H1 (cell line): Measurements from ENCODE around the gene CLASP2. TPM values are rescaled to one million over a fixed set of nuclear protein-coding genes. Genes with fewer than 3 reads are reported as not detected.

Experiments
- CBX8 ChIP-seq: fragments of 300-800, 300-1000 bp; sonication (generic); IDR thresholded peaks from 2 replicates; pipeline ENCODE4 v1.7.1; 2016; ENCODE audit warnings: low read depth, low read length, borderline replicate concordance
- HDAC2 ChIP-seq, 2 experiments: fragments of 300-600 bp in 1 of 2; sonication (generic) in 1 of 2; IDR thresholded peaks; 2 replicates each; pipeline ENCODE4 v1.6.1; 2011 to 2012; ENCODE audit warnings: low read depth in 2 of 2, low read length in 2 of 2, mild to moderate bottlenecking in 2 of 2, moderate library complexity in 2 of 2, borderline replicate concordance in 1 of 2, inconsistent platforms in 1 of 2
- POLR2AphosphoS5 ChIP-seq: IDR thresholded peaks from 2 replicates; pipeline ENCODE4 v1.6.1; 2011; ENCODE audit warnings: low read depth, low read length
- POU5F1 ChIP-seq: IDR thresholded peaks from 2 replicates; pipeline ENCODE4 v1.6.1; 2011; ENCODE audit warnings: low read depth, mild to moderate bottlenecking, low read length, moderate library complexity
- RNF2 ChIP-seq: fragments of 200-900, 300-1000 bp; sonication (generic); IDR thresholded peaks from 2 replicates; pipeline ENCODE4 v1.7.1; 2016; ENCODE audit warnings: borderline replicate concordance, low read depth, mild to moderate bottlenecking, antibody characterized with exemption, low read length; ENCODE audit not compliant: poor library complexity, severe bottlenecking; ENCODE audit errors: missing control alignments
- SIN3A ChIP-seq, 2 experiments: IDR thresholded peaks in 1 of 2; conservative IDR thresholded peaks in 1 of 2; 2 replicates each; pipeline ENCODE4 v1.6.1; 2011 to 2012; ENCODE audit warnings: low read length in 2 of 2, improper control_type of control experiment in 1 of 2, low read depth in 1 of 2, mild to moderate bottlenecking in 1 of 2
- polyA plus RNA-seq, 7 experiments: library from polyadenylated mRNA; depleted of rRNA in 3 of 7; stranded (reverse) in 5 of 7; unstranded in 2 of 7; fragments of >200 nt in 5 of 7; fragments of 200-250 nt in 2 of 7; gene quantifications; 1 replicate in 5 of 7; 2 replicates in 1 of 7; 4 replicates in 1 of 7; pipeline versions ENCODE4 v1.2.1 to v1.2.3, GENCODE V29; 2011 to 2013; ENCODE audit warnings: missing spikeins in 2 of 7, mixed read lengths in 2 of 7
- total RNA-seq: library from RNA; stranded (reverse); fragmentation: NEBNext Ultra II Directional; extraction: Animal tissue kit (Norgen Biotek cat#: 25700); gene quantifications from 2 replicates; pipeline ENCODE4 v1.2.1, GENCODE V29; 2021
- TF ChIP-seq, protein P1 (sequence below): fragments of 300-600 bp; sonication (generic); IDR thresholded peaks from 2 replicates; pipeline ENCODE4 v1.7.1; 2012; ENCODE audit warnings: low read length, moderate library complexity, mild to moderate bottlenecking, inconsistent platforms; ENCODE audit not compliant: insufficient replicate concordance
- TF ChIP-seq, protein P2 (sequence below): IDR thresholded peaks from 2 replicates; pipeline ENCODE4 v1.6.1; 2012; ENCODE audit warnings: low read length, inconsistent platforms

The CLASP2 gene
- total and polyA plus RNA-seq, 2 of the 8 experiments (the other 6 are each of a cell fraction or from before 2014, with no cell fraction given), result 21.7 to 58.0 TPM

DNA sequence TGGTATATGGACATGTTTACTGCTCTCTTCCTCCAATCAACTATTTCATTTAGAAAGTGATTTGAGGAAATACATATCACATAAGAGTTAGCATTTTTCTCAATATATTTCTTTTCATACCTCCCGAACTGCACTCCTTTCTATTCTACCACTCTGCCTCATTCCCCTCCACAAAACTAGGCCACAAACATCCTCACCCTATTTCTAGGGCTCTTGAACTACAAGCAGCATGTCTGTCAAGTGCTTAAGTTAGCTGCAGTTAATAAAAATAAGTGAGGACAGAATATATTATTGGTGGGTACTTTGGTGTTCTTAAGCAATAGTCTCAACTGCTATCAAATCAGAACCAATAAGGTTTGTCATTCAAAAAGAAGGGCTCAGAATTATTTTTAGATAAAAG, 125.1 kb downstream of the CLASP2 start (continued):
- TF ChIP-seq, protein P1, sequence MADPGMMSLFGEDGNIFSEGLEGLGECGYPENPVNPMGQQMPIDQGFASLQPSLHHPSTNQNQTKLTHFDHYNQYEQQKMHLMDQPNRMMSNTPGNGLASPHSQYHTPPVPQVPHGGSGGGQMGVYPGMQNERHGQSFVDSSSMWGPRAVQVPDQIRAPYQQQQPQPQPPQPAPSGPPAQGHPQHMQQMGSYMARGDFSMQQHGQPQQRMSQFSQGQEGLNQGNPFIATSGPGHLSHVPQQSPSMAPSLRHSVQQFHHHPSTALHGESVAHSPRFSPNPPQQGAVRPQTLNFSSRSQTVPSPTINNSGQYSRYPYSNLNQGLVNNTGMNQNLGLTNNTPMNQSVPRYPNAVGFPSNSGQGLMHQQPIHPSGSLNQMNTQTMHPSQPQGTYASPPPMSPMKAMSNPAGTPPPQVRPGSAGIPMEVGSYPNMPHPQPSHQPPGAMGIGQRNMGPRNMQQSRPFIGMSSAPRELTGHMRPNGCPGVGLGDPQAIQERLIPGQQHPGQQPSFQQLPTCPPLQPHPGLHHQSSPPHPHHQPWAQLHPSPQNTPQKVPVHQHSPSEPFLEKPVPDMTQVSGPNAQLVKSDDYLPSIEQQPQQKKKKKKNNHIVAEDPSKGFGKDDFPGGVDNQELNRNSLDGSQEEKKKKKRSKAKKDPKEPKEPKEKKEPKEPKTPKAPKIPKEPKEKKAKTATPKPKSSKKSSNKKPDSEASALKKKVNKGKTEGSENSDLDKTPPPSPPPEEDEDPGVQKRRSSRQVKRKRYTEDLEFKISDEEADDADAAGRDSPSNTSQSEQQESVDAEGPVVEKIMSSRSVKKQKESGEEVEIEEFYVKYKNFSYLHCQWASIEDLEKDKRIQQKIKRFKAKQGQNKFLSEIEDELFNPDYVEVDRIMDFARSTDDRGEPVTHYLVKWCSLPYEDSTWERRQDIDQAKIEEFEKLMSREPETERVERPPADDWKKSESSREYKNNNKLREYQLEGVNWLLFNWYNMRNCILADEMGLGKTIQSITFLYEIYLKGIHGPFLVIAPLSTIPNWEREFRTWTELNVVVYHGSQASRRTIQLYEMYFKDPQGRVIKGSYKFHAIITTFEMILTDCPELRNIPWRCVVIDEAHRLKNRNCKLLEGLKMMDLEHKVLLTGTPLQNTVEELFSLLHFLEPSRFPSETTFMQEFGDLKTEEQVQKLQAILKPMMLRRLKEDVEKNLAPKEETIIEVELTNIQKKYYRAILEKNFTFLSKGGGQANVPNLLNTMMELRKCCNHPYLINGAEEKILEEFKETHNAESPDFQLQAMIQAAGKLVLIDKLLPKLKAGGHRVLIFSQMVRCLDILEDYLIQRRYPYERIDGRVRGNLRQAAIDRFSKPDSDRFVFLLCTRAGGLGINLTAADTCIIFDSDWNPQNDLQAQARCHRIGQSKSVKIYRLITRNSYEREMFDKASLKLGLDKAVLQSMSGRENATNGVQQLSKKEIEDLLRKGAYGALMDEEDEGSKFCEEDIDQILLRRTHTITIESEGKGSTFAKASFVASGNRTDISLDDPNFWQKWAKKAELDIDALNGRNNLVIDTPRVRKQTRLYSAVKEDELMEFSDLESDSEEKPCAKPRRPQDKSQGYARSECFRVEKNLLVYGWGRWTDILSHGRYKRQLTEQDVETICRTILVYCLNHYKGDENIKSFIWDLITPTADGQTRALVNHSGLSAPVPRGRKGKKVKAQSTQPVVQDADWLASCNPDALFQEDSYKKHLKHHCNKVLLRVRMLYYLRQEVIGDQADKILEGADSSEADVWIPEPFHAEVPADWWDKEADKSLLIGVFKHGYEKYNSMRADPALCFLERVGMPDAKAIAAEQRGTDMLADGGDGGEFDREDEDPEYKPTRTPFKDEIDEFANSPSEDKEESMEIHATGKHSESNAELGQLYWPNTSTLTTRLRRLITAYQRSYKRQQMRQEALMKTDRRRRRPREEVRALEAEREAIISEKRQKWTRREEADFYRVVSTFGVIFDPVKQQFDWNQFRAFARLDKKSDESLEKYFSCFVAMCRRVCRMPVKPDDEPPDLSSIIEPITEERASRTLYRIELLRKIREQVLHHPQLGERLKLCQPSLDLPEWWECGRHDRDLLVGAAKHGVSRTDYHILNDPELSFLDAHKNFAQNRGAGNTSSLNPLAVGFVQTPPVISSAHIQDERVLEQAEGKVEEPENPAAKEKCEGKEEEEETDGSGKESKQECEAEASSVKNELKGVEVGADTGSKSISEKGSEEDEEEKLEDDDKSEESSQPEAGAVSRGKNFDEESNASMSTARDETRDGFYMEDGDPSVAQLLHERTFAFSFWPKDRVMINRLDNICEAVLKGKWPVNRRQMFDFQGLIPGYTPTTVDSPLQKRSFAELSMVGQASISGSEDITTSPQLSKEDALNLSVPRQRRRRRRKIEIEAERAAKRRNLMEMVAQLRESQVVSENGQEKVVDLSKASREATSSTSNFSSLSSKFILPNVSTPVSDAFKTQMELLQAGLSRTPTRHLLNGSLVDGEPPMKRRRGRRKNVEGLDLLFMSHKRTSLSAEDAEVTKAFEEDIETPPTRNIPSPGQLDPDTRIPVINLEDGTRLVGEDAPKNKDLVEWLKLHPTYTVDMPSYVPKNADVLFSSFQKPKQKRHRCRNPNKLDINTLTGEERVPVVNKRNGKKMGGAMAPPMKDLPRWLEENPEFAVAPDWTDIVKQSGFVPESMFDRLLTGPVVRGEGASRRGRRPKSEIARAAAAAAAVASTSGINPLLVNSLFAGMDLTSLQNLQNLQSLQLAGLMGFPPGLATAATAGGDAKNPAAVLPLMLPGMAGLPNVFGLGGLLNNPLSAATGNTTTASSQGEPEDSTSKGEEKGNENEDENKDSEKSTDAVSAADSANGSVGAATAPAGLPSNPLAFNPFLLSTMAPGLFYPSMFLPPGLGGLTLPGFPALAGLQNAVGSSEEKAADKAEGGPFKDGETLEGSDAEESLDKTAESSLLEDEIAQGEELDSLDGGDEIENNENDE, result no peak
- TF ChIP-seq SIN3A (conservative IDR thresholded peaks at IDR 0.05 in 1 of 2, IDR thresholded peaks at IDR 0.05 in 1 of 2; ENCODE audit: low read depth in 1 of 2, low read length in 2 of 2), result no peak
- no peak for TF ChIP-seq POLR2AphosphoS5
- TF ChIP-seq POU5F1, result no peak
- TF ChIP-seq CBX8, result no peak
- TF ChIP-seq HDAC2 (IDR thresholded peaks at IDR 0.05; ENCODE audit: borderline replicate concordance in 1 of 2, low read depth in 2 of 2, low read length in 2 of 2), result no peak
- TF ChIP-seq RNF2, result no peak
- TF ChIP-seq, protein P2, sequence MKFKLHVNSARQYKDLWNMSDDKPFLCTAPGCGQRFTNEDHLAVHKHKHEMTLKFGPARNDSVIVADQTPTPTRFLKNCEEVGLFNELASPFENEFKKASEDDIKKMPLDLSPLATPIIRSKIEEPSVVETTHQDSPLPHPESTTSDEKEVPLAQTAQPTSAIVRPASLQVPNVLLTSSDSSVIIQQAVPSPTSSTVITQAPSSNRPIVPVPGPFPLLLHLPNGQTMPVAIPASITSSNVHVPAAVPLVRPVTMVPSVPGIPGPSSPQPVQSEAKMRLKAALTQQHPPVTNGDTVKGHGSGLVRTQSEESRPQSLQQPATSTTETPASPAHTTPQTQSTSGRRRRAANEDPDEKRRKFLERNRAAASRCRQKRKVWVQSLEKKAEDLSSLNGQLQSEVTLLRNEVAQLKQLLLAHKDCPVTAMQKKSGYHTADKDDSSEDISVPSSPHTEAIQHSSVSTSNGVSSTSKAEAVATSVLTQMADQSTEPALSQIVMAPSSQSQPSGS, result no peak
